AG04450 (cell line): Measurements from ENCODE around the gene MPI. TPM values are rescaled to one million over a fixed set of nuclear protein-coding genes. Genes with fewer than 3 reads are reported as not detected.

Source experiments
- CTCF ChIA-PET: fragments of 300-600, 350-600 bp; formaldehyde crosslinking; extraction: SDS; loops from one replicate; lab custom pipeline; 2022; ENCODE audit warnings: antibody characterized with exemption, inconsistent platforms; lab: Charles Lee
- POLR2A ChIA-PET: fragments of 350-600 bp; formaldehyde crosslinking; extraction: SDS; loops from one replicate; lab custom pipeline; 2021; ENCODE audit warnings: antibody characterized with exemption, inconsistent platforms; lab: Yijun Ruan, JAX
- DNase-seq: peaks from one replicate; pipeline ENCODE4 v3.0.0-alpha.2; 2011; ENCODE audit warnings: low read depth, low spot score
- H3K27ac ChIP-seq: one replicate; pipeline ENCODE4 v1.5.1; 2012; ENCODE audit warnings: low read depth, low read length, control low read depth
- H3K27me3 ChIP-seq: one replicate; pipeline ENCODE4 v1.6.0; 2012; ENCODE audit warnings: low read length; ENCODE audit not compliant: control insufficient read depth, insufficient read depth
- H3K4me3 ChIP-seq: 2 replicates; pipeline ENCODE4 v1.5.1; 2011; ENCODE audit warnings: mild to moderate bottlenecking, low read depth, low read length, control low read depth
- H3K9me3 ChIP-seq: 2 replicates; pipeline ENCODE4 v1.5.1; 2012; ENCODE audit warnings: low read length; ENCODE audit not compliant: control insufficient read depth, insufficient read depth
- CTCF ChIP-seq: IDR thresholded peaks from 2 replicates; pipeline ENCODE4 v1.5.1; 2011; ENCODE audit warnings: low read depth, low read length, control low read depth, inconsistent platforms
- polyA plus RNA-seq: library from polyadenylated mRNA; depleted of rRNA; stranded (reverse); fragments of >200 nt; gene quantifications from 2 replicates; pipeline ENCODE4 v1.2.3, GENCODE V29; 2011

MPI gene
- polyA plus RNA-seq, 1 experiment = 55.5 TPM

GRCh38 chr15:74843445-74843828 lies 46.4 kb upstream of the MPI start:
- no peaks in the 10 kb centered on the region for H3K9me3 ChIP-seq
- no peak; the same call in 1 of the 2 replicates for TF ChIP-seq CTCF
- H3K27me3 ChIP-seq = no peaks in the 10 kb centered on the region
- DNase-seq = no peak
- POLR2A ChIA-PET = no interaction called here
- CTCF ChIA-PET = interaction anchor here (1.5 to 2.7 kb wide), 2 partner anchors 12 to 58 kb away, joined by 3 to 13 read pairs; no protein-coding TSS in a partner anchor
- peak overlapping the region; percentile 77 for H3K27ac ChIP-seq
- peak overlapping the region; percentile 51 for H3K4me3 ChIP-seq

- no peak for DNase-seq
- Histone ChIP-seq H3K4me3 (no peak overlapping the region), H3K9me3 (no peaks in the 10 kb centered on the region), H3K27ac (peak overlapping the region; percentile 77), H3K27me3 (no peaks in the 10 kb centered on the region)
- TF ChIP-seq CTCF = no peak
- POLR2A ChIA-PET = interaction anchor here (0.6 kb wide), 1 partner anchor 12 kb away, joined by 8 read pairs; no protein-coding TSS in a partner anchor
- CTCF ChIA-PET = interaction anchor here (1.5 to 2.7 kb wide), 2 partner anchors 13 to 58 kb away, joined by 3 to 13 read pairs; no protein-coding TSS in a partner anchor
Observed at GRCh38 chr15:74843891-74844299, 45.9 kb upstream of the MPI start.

- Histone ChIP-seq H3K9me3 (no peaks in the 10 kb centered on the region), H3K27me3 (no peaks in the 10 kb centered on the region), H3K27ac (no peak overlapping the region), H3K4me3 (no peak overlapping the region)
- DNase-seq = no peak
- ChIA-PET POLR2A (interaction anchor here (0.6 kb wide), 1 partner anchor 12 kb away, joined by 8 read pairs; no protein-coding TSS in a partner anchor), CTCF (interaction anchor here (0.9 kb wide), 1 partner anchor 57 kb away, joined by 3 read pairs; no protein-coding TSS in a partner anchor)
- TF ChIP-seq CTCF = no peak
Observed at GRCh38 chr15:74844319-74845207, 45.3 kb upstream of the MPI start.

GRCh38 chr15:74845208-74845568 lies 44.7 kb upstream of the MPI start:
- Histone ChIP-seq H3K27ac (no peak overlapping the region), H3K27me3 (no peaks in the 10 kb centered on the region), H3K9me3 (no peaks in the 10 kb centered on the region), H3K4me3 (no peak overlapping the region)
- CTCF ChIA-PET = interaction anchor here (0.9 kb wide), 1 partner anchor 58 kb away, joined by 3 read pairs; no protein-coding TSS in a partner anchor
- POLR2A ChIA-PET = no interaction called here
- DNase-seq = no peak
- TF ChIP-seq CTCF = no peak

GRCh38 chr15:74845581-74845980 lies 44.3 kb upstream of the MPI start:
- POLR2A ChIA-PET = no interaction called here
- DNase-seq = no peak
- CTCF ChIA-PET = no interaction called here
- Histone ChIP-seq H3K27ac (no peak overlapping the region), H3K9me3 (no peaks in the 10 kb centered on the region), H3K4me3 (no peak overlapping the region), H3K27me3 (no peaks in the 10 kb centered on the region)
- no peak for TF ChIP-seq CTCF
